ENCODE data around the gene KCNQ1. TPM values are rescaled to one million over a fixed set of nuclear protein-coding genes. Genes with fewer than 3 reads are reported as not detected.

KCNQ1 gene
- total and polyA plus RNA-seq, 2 experiments from 2014 or later, result 0.45 to 0.87 TPM

DNA sequence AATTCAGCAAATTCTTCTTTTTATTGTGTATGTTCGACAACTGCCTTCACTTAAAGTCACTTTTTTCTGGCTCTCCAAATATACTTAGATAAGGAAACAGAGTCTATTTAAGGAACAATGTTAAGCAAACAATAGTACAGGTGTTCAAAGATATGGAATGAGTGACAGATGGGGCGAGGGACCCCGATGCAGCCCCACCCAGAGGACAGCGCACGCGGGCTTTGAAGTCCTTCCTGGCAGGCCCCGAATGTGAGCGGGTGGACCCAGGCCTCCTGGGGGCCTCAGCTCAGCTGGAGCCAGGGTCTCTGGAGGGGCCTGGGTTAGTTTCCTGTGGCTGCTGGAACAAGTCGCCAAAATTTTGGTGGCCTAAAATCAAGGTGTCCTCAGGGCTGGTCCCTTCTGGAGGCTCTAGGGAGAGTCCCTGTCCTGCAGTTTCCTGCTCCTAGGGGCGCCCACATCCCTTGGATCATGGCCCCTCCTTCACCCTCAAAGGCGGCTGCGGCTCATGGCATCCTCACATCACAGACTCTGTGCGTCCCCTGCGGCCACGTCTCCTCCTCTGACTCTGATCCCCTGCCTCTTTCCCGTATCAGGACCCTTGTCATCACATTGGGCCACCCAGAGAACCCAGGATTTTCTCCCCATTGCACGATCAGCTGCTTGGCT is 295.6 kb downstream of the KCNQ1 start:
- DNase-seq (ENCODE audit: low spot score) (no peak), ATAC-seq (no peak)
- Histone ChIP-seq H3K9me2 (ENCODE audit: insufficient read depth) (no peaks in the 10 kb centered on the region), H3K79me2 (replicated peaks; ENCODE audit: insufficient read depth) (no peaks in the 10 kb centered on the region), H4K20me1 (replicated peaks; ENCODE audit: insufficient read depth) (no peaks in the 10 kb centered on the region), H3K27ac (ENCODE audit: low read depth) (no peak overlapping the region), H3K27me3 (ENCODE audit: insufficient read depth) (peaks cover 21% of the 10 kb centered on the region), H3K4me1 (ENCODE audit: insufficient read depth) (no peaks in the 10 kb centered on the region), H3F3A (replicated peaks; ENCODE audit: low read depth) (no peaks in the 10 kb centered on the region), H3K4me3 (no peak overlapping the region), H3K36me3 (ENCODE audit: insufficient read depth) (no peaks in the 10 kb centered on the region), H3K4me2 (no peak overlapping the region), H2AFZ (no peak overlapping the region)
- Mint-ChIP-seq H3K4me3 (no peak overlapping the region; the same call in 2 of the 3 replicates), H3K4me1 (no peaks in the 10 kb centered on the region; the same call in 1 of the 3 replicates), H3K36me3 (ENCODE audit: low read depth) (no peaks in the 10 kb centered on the region), H3K9me3 (peaks cover 3% of the 10 kb centered on the region; the same call in 1 of the 3 replicates), H3K27ac (no peak overlapping the region), H3K27me3 (ENCODE audit: insufficient read depth, low read depth, poor library complexity) (peaks cover 36% of the 10 kb centered on the region)
- TF ChIP-seq JUNB (IDR thresholded peaks at IDR 0.05; ENCODE audit: unreplicated experiment), result no peak
- TF ChIP-seq CREB1 (CRISPR knock-in tag; IDR thresholded peaks at IDR 0.05; ENCODE audit: low read depth), result no peak
- TF ChIP-seq STAT1 (IDR thresholded peaks at IDR 0.05; ENCODE audit: unreplicated experiment), result no peak
- no peak for TF ChIP-seq ZNF114 (CRISPR knock-in tag; IDR thresholded peaks at IDR 0.05)
- no peak for TF ChIP-seq NANOG (IDR thresholded peaks at IDR 0.05; ENCODE audit: borderline replicate concordance)
- TF ChIP-seq ZNF331 (CRISPR knock-in tag; IDR thresholded peaks at IDR 0.05; ENCODE audit: low read depth), result no peak
- TF ChIP-seq, protein P1, sequence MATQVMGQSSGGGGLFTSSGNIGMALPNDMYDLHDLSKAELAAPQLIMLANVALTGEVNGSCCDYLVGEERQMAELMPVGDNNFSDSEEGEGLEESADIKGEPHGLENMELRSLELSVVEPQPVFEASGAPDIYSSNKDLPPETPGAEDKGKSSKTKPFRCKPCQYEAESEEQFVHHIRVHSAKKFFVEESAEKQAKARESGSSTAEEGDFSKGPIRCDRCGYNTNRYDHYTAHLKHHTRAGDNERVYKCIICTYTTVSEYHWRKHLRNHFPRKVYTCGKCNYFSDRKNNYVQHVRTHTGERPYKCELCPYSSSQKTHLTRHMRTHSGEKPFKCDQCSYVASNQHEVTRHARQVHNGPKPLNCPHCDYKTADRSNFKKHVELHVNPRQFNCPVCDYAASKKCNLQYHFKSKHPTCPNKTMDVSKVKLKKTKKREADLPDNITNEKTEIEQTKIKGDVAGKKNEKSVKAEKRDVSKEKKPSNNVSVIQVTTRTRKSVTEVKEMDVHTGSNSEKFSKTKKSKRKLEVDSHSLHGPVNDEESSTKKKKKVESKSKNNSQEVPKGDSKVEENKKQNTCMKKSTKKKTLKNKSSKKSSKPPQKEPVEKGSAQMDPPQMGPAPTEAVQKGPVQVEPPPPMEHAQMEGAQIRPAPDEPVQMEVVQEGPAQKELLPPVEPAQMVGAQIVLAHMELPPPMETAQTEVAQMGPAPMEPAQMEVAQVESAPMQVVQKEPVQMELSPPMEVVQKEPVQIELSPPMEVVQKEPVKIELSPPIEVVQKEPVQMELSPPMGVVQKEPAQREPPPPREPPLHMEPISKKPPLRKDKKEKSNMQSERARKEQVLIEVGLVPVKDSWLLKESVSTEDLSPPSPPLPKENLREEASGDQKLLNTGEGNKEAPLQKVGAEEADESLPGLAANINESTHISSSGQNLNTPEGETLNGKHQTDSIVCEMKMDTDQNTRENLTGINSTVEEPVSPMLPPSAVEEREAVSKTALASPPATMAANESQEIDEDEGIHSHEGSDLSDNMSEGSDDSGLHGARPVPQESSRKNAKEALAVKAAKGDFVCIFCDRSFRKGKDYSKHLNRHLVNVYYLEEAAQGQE (IDR thresholded peaks at IDR 0.05; ENCODE audit: unreplicated experiment), result no peak

- Histone ChIP-seq H3K27ac (ENCODE audit: low read depth) (no peak overlapping the region), H3F3A (replicated peaks; ENCODE audit: low read depth) (no peaks in the 10 kb centered on the region), H3K4me3 (no peak overlapping the region), H3K36me3 (ENCODE audit: insufficient read depth) (no peaks in the 10 kb centered on the region), H2AFZ (no peak overlapping the region), H3K27me3 (ENCODE audit: insufficient read depth) (peaks cover 17% of the 10 kb centered on the region), H3K79me2 (replicated peaks; ENCODE audit: insufficient read depth) (no peaks in the 10 kb centered on the region), H3K9me2 (ENCODE audit: insufficient read depth) (no peaks in the 10 kb centered on the region), H4K20me1 (replicated peaks; ENCODE audit: insufficient read depth) (no peaks in the 10 kb centered on the region), H3K4me2 (no peak overlapping the region), H3K4me1 (ENCODE audit: insufficient read depth) (no peaks in the 10 kb centered on the region)
- DNase-seq (ENCODE audit: low spot score) (no peak), ATAC-seq (no peak; the same call in 2 of the 3 replicates)
- H3K4me1 Mint-ChIP-seq, result no peaks in the 10 kb centered on the region; the same call in 1 of the 3 replicates
- H3K27ac Mint-ChIP-seq, result no peak overlapping the region
- peaks cover 36% of the 10 kb centered on the region for H3K27me3 Mint-ChIP-seq (ENCODE audit: insufficient read depth, low read depth, poor library complexity)
- H3K4me3 Mint-ChIP-seq, result no peak overlapping the region
- peaks cover 3% of the 10 kb centered on the region; the same call in 1 of the 3 replicates for H3K9me3 Mint-ChIP-seq
- H3K36me3 Mint-ChIP-seq (ENCODE audit: low read depth), result no peaks in the 10 kb centered on the region
- TF ChIP-seq CREB1 (CRISPR knock-in tag; IDR thresholded peaks at IDR 0.05; ENCODE audit: low read depth), result no peak
These were observed 296.2 kb downstream of the KCNQ1 start for GRCh38 chr11:2741006-2741376.

Measured in GM23338 (cell line).